Activated CD8-positive, alpha-beta memory T cell treated with anti-CD3 and anti-CD28 coated beads, Interleukin-2, amount 10 ng/mL, durations not matched to agents 7 days and 5 days (primary cell): ENCODE data around the gene IRAK4. TPM values are rescaled to one million over a fixed set of nuclear protein-coding genes. Genes with fewer than 3 reads are reported as not detected.

Experiments used
- ATAC-seq: fragments of 150-1000 bp; cut with Tn5 transposase; one replicate; pipeline ENCODE4 v1.10.0; 2021; ENCODE audit warnings: moderate library complexity
- CTCF ChIA-PET: fragments of 350-600 bp; sonication (Branson Sonifier 250); formaldehyde crosslinking; loops from one replicate; lab custom pipeline; 2021; ENCODE audit warnings: antibody characterized with exemption; lab: Charles Lee
- DNase-seq: peaks from one replicate; pipeline ENCODE4 v3.0.0-alpha.2; 2020
- H3K27ac Mint-ChIP-seq: one replicate; pipeline ENCODE4 v1.8.0; 2021; ENCODE audit warnings: mild to moderate bottlenecking, mixed read lengths
- H3K27me3 Mint-ChIP-seq: one replicate; pipeline ENCODE4 v1.8.0; 2021; ENCODE audit warnings: mixed read lengths
- H3K36me3 Mint-ChIP-seq: one replicate; pipeline ENCODE4 v1.8.0; 2021; ENCODE audit warnings: mild to moderate bottlenecking, mixed read lengths
- H3K4me1 Mint-ChIP-seq: one replicate; pipeline ENCODE4 v1.8.0; 2021; ENCODE audit warnings: mixed read lengths
- H3K4me3 Mint-ChIP-seq: one replicate; pipeline ENCODE4 v1.8.0; 2021; ENCODE audit warnings: mild to moderate bottlenecking, moderate library complexity, mixed read lengths
- H3K9me3 Mint-ChIP-seq: one replicate; pipeline ENCODE4 v1.8.0; 2022; ENCODE audit warnings: low read depth, mixed read lengths
- total RNA-seq, 2 experiments: library from RNA; stranded (reverse); gene quantifications; one replicate each; pipeline ENCODE4 v1.2.3, GENCODE V29; 2021

The IRAK4 gene
- 10 to 100 TPM; 30.4 to 40.4 TPM for total RNA-seq

GRCh38 chr12:43758728-43759563, at the start of gene IRAK4, which contains the start of gene PUS7L:
Gene IRAK4 (plus strand): TSS chr12:43758951. CDS start chr12:43768112, 9,161 bp downstream.
Gene PUS7L (minus strand): TSS chr12:43758790. CDS start chr12:43755245, 3,545 bp downstream.
- H3K4me3 Mint-ChIP-seq: peak within 1 kb of the TSS; percentile 80
- H3K4me1 Mint-ChIP-seq: peaks cover 58% of the 10 kb centered on the region
- H3K27ac Mint-ChIP-seq: peak within 1 kb of the TSS; percentile 99
- no peaks in the 10 kb centered on the region for H3K27me3 Mint-ChIP-seq
- DNase-seq: peak; percentile 97
- CTCF ChIA-PET: interaction anchor here (0.7 to 2.0 kb wide), 9 partner anchors 9 to 1433 kb away, joined by 3 to 9 read pairs (median 5); partner anchors contain the start of gene TWF1
- no peaks in the 10 kb centered on the region for H3K9me3 Mint-ChIP-seq
- peaks cover 38% of the 10 kb centered on the region for H3K36me3 Mint-ChIP-seq
- ATAC-seq: peak; percentile 97

DNA sequence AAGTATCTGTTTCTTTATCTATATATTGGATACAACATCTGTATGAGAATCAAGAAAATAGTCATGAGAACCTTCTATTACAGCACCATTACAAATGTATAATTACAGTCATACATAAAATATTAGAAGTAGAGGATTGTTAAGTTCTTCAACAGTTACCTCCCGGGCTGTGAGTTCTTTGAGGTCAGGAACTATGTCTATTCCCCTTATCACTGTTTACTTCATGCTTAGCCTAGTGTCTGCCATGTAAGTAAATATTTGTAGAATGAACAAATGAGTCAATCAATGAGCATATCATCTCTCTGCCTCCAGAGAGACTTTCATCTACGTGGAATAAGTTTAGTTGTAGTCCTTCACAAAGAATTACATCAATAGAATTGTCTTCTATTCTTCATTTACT, 47.4 kb upstream of the IRAK4 start:
- Mint-ChIP-seq H3K4me1 (no peaks in the 10 kb centered on the region), H3K4me3 (no peak overlapping the region), H3K27ac (no peak overlapping the region), H3K27me3 (peaks cover 10% of the 10 kb centered on the region), H3K9me3 (no peaks in the 10 kb centered on the region), H3K36me3 (no peaks in the 10 kb centered on the region)
- CTCF ChIA-PET: no interaction called here
- DNase-seq (no peak), ATAC-seq (no peak)

GRCh38 chr12:43722621-43723020, 36.1 kb upstream of the IRAK4 start:
- ATAC-seq: no peak
- Mint-ChIP-seq H3K27ac (no peak overlapping the region), H3K27me3 (no peaks in the 10 kb centered on the region), H3K36me3 (peaks cover 12% of the 10 kb centered on the region), H3K9me3 (no peaks in the 10 kb centered on the region), H3K4me3 (no peak overlapping the region), H3K4me1 (no peaks in the 10 kb centered on the region)
- CTCF ChIA-PET: no interaction called here
- DNase-seq: no peak

DNA sequence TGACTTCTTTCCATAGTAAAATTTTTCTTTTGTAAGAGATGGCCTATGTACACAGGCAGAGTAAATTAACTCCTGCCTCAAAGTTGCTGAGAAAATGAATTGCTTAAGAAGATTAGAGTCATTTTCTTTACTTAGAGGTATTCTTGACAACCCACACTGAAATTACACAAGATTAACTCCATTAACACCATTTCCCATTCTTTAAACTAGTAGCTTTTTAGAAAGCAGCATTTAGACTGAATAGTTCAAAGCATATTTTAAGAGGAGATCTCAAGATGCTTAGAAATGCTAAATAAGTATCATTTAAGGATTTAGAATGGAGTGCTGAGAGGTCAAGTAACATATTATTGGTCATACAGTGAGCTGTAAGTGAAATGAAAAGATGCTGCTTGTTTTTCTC, 35.6 kb upstream of the IRAK4 start:
- Mint-ChIP-seq H3K27ac (no peak overlapping the region), H3K4me1 (no peaks in the 10 kb centered on the region), H3K9me3 (no peaks in the 10 kb centered on the region), H3K36me3 (peaks cover 12% of the 10 kb centered on the region), H3K27me3 (no peaks in the 10 kb centered on the region), H3K4me3 (no peak overlapping the region)
- DNase-seq (no peak), ATAC-seq (no peak)
- CTCF ChIA-PET: no interaction called here

DNA sequence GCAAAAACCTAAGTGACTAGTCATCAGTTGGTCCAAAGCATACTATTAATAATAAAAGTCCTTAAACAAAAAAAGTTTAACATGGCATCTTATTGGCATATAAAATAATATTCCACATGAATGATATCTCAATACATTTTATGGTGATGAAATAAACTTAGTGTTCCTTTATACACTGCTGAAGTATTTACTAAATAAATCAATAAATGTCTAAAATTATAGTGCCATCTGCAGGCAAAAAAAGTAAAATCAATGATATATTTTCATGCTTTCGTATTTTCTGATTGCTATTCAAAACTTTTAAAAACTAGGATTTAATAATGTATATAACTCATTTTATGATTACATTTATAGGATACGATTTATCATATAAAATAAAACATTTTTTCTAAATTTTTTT, 30.6 kb upstream of the IRAK4 start:
- Mint-ChIP-seq H3K36me3 (peaks cover 19% of the 10 kb centered on the region), H3K27ac (no peak overlapping the region), H3K4me3 (no peak overlapping the region), H3K9me3 (no peaks in the 10 kb centered on the region), H3K4me1 (no peaks in the 10 kb centered on the region), H3K27me3 (no peaks in the 10 kb centered on the region)
- DNase-seq: no peak
- CTCF ChIA-PET: no interaction called here
- ATAC-seq: no peak

- H3K36me3 Mint-ChIP-seq: peaks cover 19% of the 10 kb centered on the region
- CTCF ChIA-PET: no interaction called here
- no peaks in the 10 kb centered on the region for H3K9me3 Mint-ChIP-seq
- no peaks in the 10 kb centered on the region for H3K4me1 Mint-ChIP-seq
- DNase-seq (no peak), ATAC-seq (no peak)
- H3K4me3 Mint-ChIP-seq: no peak overlapping the region
- H3K27ac Mint-ChIP-seq: no peak overlapping the region
- no peaks in the 10 kb centered on the region for H3K27me3 Mint-ChIP-seq
Measured at GRCh38 chr12:43728698-43729097, 30.1 kb upstream of the IRAK4 start.

DNA sequence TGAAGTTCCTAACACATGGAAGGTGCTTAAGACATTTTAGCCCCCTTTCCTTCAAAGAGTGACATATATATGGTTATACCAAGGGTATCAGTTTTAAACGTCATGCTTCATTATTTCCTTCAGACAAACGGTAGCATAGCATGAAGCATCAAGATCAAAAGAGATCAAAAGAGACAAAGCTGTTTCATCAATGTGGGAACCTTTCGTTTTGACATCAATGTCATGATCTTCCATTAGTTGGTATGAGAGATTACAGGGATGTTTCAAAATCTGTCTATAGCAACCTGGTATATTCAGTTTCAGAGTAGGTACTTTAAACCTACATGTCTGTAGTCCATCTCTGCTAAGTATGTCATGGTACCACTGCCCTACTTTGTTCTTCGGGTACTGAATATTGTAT, 28.5 kb upstream of the IRAK4 start:
- Mint-ChIP-seq H3K4me3 (no peak overlapping the region), H3K4me1 (no peaks in the 10 kb centered on the region), H3K9me3 (no peaks in the 10 kb centered on the region), H3K27ac (no peak overlapping the region), H3K36me3 (peaks cover 19% of the 10 kb centered on the region), H3K27me3 (no peaks in the 10 kb centered on the region)
- ATAC-seq (no peak), DNase-seq (no peak)
- CTCF ChIA-PET: no interaction called here

GRCh38 chr12:43733687-43734086, 25.1 kb upstream of the IRAK4 start:
- Mint-ChIP-seq H3K27me3 (no peaks in the 10 kb centered on the region), H3K27ac (no peak overlapping the region), H3K36me3 (peaks cover 17% of the 10 kb centered on the region), H3K4me3 (no peak overlapping the region), H3K9me3 (no peaks in the 10 kb centered on the region), H3K4me1 (no peaks in the 10 kb centered on the region)
- CTCF ChIA-PET: no interaction called here
- no peak for ATAC-seq
- DNase-seq: no peak

DNA sequence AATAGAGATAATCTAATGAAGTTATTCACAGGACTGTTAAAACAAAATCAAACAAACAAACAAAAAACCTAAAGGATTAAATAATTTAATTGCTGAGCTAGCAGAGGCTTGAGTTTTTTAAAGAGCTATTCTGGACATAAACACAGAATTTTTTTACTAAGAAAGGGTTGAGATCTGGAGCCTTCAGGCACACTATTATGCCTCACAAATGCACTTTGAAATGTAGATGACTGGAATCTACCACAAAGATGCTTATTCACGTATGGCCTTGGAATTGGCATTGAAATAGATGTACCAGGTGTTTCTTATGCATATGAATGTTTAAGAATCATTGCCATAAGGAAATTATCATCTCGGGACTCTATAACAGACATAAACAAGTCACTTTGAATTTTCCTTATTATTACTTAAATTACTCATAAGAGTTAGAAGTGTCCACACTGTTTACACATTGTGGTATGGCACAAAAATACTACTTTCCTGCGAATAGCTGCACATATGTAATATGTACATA, 21.8 kb upstream of the IRAK4 start:
- Mint-ChIP-seq H3K4me1 (peaks cover 3% of the 10 kb centered on the region), H3K36me3 (peaks cover 28% of the 10 kb centered on the region), H3K4me3 (no peak overlapping the region), H3K27ac (no peak overlapping the region), H3K27me3 (no peaks in the 10 kb centered on the region), H3K9me3 (no peaks in the 10 kb centered on the region)
- ATAC-seq (no peak), DNase-seq (no peak)
- CTCF ChIA-PET: no interaction called here

DNA sequence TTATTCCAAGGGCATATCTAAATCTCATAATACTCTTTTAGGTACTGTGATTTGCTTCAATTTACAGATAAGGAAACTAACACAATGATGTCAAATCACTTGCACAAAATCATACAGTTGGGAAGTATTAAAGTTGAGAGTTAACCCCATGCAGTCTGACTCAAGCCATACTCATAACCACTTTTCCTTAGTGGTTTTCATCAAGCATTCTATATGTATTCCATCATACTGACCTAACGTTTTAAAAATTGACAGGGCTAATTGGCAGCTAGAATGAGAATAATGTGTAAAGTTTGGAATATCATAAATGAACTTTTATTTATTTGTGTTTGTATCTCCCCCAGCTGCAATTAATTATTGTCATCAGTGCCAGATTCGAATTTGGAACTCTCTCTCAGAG, 21.1 kb upstream of the IRAK4 start:
- Mint-ChIP-seq H3K9me3 (no peaks in the 10 kb centered on the region), H3K27me3 (no peaks in the 10 kb centered on the region), H3K27ac (no peak overlapping the region), H3K4me1 (peaks cover 3% of the 10 kb centered on the region), H3K36me3 (peaks cover 31% of the 10 kb centered on the region), H3K4me3 (no peak overlapping the region)
- ATAC-seq (no peak), DNase-seq (no peak)
- CTCF ChIA-PET: no interaction called here

DNA sequence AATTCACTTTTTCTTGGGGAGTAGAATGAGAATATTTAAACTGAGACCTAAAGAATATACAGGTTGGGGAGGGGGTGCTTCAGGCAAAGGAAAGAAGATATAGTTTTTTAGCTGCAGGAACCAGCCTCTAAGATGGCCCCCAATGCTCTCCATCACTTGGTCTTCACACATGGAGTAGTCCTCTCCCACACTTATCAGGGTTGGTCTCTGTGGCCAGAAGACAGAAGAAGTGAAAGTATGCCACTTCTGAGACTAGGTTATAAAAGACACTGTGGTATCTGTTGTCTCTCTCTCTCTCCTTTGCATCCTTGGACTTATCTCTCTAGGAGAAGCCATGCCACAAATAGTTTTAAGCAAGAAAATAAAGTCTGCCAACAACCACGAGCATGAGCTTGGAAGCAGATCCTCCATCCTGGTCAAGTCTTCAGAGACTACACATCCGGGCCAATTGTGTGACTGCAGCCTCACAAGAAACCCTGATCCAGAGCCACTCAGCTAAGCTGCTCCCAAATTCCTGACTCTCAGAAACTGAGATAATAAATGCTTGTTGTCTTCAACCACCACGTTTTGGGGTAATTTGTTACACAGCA, 18.1 kb upstream of the IRAK4 start:
- no peaks in the 10 kb centered on the region for H3K9me3 Mint-ChIP-seq
- H3K27me3 Mint-ChIP-seq: no peaks in the 10 kb centered on the region
- no peak for ATAC-seq
- no peak overlapping the region for H3K27ac Mint-ChIP-seq
- H3K4me3 Mint-ChIP-seq: no peak overlapping the region
- H3K4me1 Mint-ChIP-seq: peaks cover 3% of the 10 kb centered on the region
- peaks cover 52% of the 10 kb centered on the region for H3K36me3 Mint-ChIP-seq
- CTCF ChIA-PET: no interaction called here
- no peak for DNase-seq

DNA sequence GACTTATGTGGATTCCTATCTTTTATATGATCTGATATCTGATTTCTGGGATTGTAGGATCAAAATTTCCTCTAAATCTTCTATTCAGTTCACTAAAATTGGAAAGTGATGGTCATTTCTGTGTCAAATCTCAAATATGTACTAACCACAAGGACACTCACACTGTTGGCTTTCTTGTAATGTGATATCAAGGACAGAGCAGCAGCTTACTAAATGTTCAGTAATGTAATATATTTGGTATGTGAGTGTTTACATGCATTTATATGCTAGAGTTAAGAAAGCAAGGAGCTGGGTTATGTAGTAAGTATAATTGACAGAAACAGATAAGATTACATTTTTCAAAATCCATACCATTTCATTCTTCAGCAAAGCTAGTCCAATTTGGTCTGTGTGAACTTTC, 16.6 kb upstream of the IRAK4 start:
- no peaks in the 10 kb centered on the region for H3K9me3 Mint-ChIP-seq
- no peak overlapping the region for H3K4me3 Mint-ChIP-seq
- H3K27me3 Mint-ChIP-seq: no peaks in the 10 kb centered on the region
- CTCF ChIA-PET: no interaction called here
- ATAC-seq (no peak), DNase-seq (no peak)
- peaks cover 3% of the 10 kb centered on the region for H3K4me1 Mint-ChIP-seq
- peaks cover 52% of the 10 kb centered on the region for H3K36me3 Mint-ChIP-seq
- H3K27ac Mint-ChIP-seq: no peak overlapping the region

DNA sequence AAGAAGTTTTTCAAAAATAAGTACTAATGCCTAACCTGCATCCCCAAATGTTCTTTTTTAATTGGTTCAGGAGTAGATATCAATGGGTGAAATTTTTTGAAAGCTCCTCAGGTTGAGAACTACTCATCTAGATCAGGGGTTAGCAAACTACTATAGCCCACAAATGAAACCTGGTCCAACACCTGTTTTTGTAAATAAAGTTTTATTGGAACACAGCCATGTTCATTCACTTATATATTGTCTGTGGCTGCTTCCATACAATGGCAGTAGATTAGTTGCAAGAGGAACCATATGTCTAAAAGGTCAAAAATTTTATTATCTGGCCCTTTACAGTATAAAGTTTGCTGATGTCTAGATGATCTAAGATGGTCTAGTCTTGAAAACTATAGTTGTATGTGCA, 13.9 kb upstream of the IRAK4 start:
- H3K36me3 Mint-ChIP-seq: peaks cover 48% of the 10 kb centered on the region
- DNase-seq (no peak), ATAC-seq (no peak)

DNA sequence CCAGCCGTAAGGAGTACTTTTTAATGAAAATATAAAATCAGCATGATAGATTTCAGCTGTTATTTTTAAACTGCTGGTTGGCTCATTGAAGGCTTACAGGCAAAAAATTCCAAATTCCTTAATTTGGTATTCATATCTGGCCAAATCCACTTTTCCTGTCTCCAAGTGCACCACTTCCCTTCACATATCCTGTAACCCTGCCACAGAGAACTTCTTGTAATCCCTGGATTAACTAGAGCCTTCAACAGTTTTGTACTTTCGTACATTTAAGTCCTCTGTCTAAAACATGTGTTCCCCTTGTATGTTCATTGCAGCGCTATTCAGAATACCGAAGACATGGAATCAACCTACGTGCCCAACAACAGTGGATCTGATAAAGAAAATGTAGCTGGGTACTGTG, 9.7 kb upstream of the IRAK4 start:
- no peak for ATAC-seq
- Mint-ChIP-seq H3K9me3 (no peaks in the 10 kb centered on the region), H3K27ac (no peak overlapping the region), H3K36me3 (peaks cover 54% of the 10 kb centered on the region), H3K4me3 (no peak overlapping the region), H3K4me1 (peaks cover 13% of the 10 kb centered on the region), H3K27me3 (no peaks in the 10 kb centered on the region)
- CTCF ChIA-PET: no interaction called here
- DNase-seq: no peak

More for the DNA sequence above, 13.9 kb upstream of the IRAK4 start:
- CTCF ChIA-PET: no interaction called here
- peaks cover 3% of the 10 kb centered on the region for H3K4me1 Mint-ChIP-seq
- no peak overlapping the region for H3K4me3 Mint-ChIP-seq
- no peak overlapping the region for H3K27ac Mint-ChIP-seq
- no peaks in the 10 kb centered on the region for H3K9me3 Mint-ChIP-seq
- no peaks in the 10 kb centered on the region for H3K27me3 Mint-ChIP-seq
